ENCODE results near the gene SPTBN4.
"Not testable (repeated sequence)": the region's sequence is repeated elsewhere in the genome, so short reads cannot be mapped to it uniquely, and the experiment has no call there.

The SPTBN4 gene

DNA sequence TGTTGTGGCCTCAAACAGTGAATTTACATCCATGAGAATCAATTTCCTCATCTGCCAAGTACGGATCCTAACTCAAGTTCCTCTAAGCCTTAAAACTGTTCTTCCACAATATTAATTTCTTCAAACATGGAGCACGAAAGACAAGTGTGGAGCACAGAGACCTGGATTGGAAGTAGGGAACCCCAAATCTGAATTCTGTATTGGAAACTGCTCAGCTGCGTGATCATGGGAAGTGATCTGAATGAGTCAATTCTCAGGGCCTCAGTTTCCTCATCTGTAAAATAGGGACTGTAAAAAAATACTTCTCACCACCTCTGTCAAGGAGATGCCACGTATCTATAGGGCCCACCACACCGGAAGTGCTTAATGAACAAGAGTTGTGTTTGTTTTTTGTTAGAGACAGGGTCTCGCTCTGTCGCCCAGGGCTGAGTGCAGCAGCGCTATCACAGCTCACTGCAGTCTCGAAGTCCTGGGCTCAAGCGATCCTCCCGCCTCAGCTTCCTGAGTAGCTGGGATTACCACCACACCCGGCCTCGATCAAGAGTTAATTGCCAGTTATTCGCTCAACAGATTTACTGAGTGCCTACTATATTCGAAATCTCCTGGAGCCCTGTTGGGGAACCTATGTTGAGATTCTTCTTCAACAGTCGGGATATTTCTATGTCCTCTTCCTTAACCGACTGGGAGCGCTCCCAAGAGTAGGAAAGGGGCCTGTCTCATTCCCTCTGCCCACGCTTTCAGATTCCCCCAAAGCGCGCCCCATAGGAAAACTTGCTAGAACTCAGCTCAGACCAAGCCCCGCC lies 24.3 kb upstream of the SPTBN4 start:
- DNase-seq: peak; percentile 59

DNA sequence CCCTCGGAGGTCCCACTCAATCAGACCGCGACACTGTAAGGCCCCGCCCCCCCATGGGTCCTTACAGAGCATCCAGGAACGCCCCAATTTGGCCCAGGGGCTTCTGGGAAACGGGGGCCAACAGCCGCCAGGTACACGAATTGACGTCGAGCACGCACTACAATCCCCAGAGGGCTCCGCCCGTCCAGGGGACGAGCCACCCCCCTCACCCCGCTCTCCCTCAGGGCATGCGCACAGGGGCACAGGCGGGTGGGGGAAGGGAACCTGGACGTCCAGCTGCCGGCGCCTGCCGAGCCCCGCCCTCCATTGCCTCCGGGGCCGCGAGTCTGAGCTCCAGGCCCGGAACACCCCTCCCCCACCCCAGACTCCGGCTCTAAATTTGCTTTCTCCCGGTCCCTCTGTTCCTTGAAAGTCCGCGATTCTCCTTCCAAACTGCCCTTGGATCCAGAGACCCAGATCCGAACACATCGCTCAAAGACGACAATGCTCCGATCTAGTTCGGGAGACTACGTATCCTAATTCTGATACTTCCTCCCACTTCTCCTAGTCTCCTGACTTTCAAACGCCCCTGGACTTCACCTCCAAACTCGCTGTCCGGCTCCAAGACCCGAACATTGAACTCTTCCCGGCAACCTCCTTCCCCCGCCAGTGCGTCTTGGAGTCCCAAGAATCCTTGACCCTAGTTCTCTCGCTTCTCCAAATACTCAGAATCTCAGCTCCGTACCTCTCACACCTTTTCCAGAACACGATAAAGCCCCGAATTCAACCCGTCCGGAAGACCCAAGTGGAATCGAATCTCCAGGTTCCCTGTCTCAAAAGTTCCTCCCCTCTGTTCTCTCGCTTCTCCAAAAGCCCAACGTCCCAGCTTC lies 23.4 kb upstream of the SPTBN4 start:
- DNase-seq: peak; percentile 98

DNA sequence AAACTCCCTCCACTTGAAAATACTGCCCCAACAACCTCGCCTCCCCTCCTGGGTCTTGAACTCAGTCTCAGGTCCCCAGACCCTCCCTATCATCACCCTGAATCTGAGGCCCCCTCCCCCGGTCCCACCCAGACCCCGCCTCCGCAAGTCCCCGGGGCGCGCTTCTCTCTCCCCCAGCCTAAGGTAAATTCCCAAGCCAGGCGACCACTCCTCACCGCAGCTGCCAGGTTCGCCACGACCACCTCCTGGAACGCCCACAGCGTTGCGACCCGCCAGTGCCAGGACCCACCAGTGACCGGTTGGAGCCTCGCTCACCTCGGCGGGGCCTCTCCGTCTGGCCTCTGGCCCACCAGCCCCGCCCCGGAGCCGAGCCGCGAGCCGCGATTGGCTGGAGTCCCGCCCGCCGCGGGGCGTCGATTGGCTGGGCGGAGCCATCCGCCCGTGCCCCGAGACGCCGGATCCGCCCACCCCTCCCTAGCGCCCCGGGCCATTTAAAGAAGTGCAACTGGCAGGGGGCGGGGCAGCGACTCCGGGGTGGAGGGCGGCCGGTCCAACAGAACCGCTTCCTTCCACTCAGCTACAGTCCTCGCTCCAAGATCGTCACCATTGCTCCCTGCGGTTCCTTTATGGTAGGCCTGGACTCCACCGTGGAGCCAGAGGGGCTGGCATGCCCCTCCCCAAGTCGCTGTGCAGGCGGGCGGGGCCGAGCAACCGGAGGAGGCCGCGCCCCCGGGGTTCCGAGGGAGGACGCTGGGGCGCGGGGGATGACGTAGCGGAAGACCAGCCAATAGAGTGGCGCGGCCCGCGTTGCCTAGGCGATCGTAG lies 22.6 kb upstream of the SPTBN4 start, which contains the start of gene SERTAD3:
TSS of gene SERTAD3 (minus strand) at position 336 of the 825 bp plus-strand sequence. CDS start 2,255 bp downstream, outside the sequence.
- DNase-seq: peak; percentile 97

DNA sequence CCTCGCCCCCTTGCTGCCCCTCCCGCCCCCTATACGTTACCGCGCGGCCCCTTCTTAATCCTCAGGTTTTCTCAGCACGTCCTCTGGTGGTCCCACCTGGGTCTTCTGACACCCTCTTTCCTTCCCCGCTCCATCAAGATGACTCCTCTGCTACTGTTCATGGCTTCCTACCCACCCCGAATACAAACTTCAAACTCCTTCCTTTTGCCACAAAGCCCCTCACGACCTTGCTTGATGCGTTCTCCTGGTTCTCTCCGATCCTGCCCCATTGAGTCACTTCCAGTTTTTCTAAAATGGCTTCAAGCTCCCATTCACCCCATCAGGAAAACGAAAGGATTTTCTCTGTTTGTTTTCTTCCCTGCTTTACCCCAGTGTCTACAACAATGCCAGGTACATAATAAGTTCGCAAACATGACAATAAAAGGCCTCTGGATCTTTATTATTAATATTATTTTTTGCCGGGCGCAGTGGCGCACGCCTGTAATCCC lies 21.9 kb upstream of the SPTBN4 start:
- DNase-seq: no peak

DNA sequence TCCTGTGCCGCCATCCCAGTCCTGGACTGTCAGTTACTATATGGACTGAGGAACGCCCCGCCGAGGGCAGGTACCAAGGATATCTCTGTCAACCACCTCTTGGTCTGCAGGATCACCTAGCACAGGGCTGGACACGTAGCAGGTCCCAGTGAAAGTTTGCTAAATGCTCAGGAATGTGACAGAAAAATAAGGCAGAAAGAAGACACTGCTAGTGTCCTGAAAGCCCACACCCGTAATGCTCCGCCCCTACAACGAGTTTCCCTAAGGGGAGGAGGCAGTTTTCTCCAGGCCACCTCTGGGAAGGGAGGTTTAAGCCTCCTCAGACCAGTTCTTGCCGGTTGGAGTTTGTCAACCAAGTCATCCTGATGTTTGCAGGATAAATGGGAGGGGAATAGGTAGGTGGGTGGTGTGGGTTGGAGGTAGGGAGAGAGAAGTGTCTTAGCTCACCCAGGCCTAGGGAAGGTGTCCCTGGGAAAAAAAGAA lies 21.0 kb upstream of the SPTBN4 start:
- DNase-seq: no peak

DNA sequence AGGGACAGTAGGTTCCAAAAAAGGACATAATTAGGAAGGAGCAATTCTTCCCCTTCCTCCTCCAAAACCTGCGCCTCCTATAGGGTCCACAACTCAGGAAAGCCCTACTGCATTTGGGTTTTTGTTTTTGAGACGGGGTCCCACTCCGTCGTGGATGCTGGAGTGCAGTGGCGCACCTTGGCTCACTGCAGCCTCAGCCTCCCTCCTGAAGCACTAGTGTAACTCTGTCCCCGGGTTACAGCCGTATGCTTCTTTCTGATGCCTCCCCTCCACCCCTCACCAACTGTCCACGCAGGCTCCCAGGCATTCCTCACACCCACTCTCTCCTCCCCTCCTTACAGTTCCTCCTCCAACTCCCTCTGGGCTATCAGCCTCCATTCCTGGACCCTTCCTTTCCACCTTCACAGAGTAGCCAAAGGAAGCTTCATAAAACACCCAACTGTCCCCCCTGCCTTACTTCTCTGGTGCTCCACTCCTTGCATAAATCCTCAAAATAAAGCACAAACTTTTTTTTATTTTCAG lies 20.5 kb upstream of the SPTBN4 start:
- DNase-seq: no peak

DNA sequence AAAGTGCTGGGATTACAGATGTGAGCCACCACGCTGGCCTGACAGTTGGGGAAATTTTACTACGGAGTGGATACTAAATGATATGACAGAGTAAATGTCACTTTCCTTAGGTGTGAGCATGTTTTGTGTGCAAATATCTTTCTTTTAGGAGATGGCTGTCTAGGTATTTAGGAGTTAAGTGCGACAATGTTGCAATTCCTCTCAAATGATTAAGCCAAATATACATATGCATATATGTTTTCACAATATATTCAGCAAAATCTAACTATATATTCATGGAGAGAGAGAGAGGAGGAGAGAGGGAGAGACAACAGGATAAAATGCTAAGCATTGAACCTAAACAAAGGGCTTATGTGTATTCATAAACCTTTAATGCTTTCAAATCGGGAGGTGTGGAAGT lies 17.3 kb upstream of the SPTBN4 start:
- DNase-seq: no peak

DNA sequence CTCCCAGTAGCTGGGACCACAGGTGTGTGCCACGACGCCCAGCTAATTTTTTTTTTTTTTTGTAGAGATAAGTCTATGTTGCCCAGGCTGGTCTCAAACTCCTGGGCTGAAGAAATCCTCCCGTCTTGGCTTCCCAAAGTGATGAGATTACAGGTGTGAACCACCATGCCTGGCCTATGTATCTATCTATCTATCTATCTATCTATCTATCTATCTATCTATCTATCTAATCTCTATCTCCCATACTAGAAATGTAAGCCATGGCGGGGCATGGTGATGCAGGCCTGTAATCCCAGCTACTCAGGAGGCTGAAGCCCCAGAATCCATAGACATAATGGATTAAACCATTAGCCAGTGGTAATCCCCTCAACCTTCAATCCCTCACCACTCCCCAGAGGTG lies 16.1 kb upstream of the SPTBN4 start:
- no peak for DNase-seq

DNA sequence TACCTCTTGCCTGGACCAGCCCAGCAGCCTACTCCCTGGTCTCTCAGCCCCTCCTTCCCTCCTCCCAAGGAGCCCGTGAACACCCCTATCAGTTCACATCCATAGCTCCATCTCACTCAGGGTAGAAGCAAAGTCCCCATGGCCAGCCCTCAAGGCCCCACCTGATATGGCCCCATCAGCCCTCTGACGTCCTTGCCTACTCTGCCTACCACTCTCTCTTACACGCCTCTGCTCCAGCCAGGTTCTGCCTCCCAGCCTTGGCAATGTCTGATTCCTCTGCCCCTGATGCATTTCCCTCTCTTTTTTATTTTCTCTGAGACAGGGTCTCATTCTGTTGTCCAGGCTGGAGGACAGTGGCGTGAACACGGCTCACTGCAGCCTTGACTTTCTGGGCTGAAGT lies 14.8 kb upstream of the SPTBN4 start:
- DNase-seq: no peak

DNA sequence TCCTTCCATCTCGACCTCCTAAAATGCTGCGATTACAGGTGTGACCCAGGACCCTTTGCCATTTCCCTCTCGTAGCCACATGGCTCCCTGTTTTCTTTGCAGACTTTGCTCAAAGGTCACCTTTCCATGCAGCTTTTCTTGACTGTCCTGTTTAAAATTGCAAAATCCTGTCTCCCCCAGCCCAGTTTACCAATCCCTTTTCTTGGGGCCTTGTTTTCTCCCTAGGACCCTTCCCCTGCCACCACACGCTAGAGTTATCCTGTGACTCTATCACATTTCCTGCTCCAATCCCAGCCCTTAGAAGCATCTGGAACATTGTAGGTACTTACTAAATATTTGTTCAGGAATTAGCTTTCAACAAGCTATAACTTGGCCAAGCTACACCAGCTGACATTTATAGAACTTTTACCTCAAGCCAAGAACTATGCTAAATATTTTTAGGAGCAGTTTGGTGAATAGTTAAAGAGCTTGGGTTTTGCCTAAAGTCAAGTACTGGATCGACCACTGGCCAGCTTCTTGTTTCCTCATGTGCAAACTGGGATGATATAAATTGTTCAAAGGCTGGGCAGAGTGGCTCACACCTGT lies 13.6 kb upstream of the SPTBN4 start:
- DNase-seq: no peak

DNA sequence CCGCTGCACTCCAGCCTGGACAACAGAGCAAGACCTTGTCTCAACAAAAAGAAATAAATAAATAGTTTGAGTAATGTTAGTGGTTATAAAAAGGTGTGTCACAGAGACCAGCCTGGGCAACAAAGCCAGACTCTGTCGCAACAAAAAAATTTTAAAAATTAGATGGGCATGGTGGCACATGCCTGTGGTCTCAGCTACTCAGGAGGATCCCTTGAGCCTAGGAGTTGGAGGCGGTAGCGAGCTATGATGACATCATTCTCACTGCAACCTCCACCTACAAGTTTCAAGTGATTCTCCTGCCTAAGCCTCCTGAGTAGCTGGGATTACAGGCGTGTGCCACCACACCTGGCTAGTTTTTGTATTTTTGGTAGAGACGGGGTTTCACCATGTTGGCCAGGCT lies 12.9 kb upstream of the SPTBN4 start:
- DNase-seq: not testable (repeated sequence)

DNA sequence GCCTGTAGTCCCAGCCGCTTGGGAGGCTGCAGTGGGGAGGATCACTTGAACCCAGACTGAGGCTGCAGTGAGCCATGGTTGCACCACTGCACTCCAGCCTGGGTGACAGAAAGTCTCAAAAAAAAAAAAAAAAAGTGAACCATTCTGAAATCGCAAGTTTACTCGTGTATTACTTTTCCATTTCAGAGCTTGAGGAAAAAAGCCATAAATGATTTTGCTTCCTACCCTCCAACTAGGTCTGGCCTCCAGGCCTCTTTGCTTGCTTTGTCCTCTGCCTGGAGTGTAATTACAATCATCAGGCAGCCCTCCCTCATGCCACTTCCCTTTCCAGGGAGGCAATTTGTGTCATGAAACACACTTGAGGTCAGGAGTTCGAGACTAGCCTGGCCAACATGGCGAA lies 9.8 kb upstream of the SPTBN4 start:
- DNase-seq: no peak

DNA sequence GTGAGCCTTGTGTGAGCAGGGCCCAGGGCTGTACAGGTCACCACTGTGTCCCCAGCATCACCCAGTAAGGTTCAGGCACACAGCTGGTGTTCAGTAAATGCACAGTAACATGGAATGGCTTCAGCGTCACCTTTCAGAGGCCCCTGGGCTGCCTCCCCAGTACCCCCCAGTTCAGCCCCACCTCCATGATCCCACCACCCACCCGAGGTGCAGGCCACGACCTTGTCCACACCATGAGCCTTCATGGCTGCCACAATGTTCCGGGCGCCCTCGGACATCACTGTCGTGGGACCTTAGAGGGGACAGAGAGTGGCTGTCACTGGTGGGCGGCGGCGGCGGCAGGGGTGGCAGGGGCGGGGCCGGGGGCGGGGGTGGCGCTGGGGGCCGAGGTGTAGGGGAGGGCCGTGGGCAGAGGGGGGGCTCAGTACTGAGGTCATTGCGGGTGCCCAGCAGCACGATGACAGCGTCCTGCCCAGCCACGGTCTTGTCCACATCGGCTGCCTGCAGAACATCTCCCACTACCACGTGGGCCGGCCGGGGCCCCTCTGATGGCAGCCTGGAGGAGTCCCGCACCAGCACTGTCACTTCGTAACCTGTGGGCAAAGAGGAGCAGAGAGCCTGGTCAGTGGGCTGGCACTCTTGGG lies 8.7 kb upstream of the SPTBN4 start:
- DNase-seq: no peak

DNA sequence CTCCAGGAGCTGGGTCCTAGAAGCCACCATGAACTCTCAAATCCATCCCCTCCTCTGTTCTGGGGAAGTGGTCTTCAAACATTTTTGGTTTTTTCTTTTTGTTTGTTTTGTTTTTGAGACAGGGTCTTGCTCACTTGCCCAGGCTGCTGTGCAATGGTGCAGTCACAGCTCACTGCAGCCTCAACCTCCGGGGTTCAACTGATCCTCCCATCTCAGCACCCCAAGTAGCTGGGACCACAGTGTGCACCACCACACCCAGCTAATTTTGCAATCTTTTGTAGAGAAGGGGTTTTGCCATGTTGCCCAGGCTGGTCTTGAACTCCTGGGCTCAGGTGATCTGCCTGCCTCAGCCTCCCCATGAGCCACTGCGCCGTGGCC lies 8.2 kb upstream of the SPTBN4 start:
- no peak for DNase-seq

DNA sequence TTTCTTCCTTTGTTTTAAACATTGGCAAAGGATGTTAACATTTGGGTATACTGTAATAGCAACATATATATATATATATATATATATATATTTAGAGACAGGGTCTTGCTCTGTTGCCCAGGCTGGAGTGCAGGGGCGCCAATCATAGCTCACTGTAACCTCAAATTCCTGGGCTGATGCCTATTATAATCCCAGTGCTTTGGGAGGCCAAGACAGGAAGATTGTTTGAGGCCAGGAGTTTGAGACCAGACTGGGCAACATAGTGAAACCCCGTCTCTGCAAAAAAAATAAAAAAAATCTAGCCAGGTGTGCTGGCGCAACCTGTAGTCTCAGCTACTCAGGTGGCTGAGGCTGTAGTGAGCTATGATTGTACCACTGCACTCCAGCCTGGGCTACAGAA lies 6.6 kb upstream of the SPTBN4 start:
- DNase-seq: no peak

DNA sequence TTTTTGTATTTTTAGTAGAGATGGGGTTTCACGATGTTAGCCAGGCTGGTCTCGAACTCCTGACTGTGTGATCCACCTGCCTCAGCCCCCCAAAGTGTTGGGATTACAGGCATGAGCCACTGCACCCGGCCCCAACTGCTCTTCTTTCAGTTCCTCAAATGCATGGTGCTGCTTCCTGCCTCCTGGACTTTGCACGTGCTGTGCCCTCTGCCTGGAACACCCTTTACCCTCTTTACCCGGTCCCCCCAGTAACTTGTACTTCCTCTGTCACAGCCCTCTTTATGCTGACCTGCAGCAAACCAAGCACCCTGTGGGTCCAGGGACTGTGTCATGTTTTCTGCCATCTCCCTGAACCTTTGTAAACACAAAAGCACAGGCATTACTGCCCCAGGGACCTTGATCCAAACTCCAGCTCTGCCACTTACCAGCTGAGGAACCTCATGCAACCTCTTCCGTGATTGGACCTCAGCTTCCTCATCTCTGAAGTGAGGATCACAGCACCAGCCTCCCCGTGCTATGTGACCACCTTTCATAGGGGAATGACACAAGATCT lies 5.1 kb upstream of the SPTBN4 start:
- no peak for DNase-seq

DNA sequence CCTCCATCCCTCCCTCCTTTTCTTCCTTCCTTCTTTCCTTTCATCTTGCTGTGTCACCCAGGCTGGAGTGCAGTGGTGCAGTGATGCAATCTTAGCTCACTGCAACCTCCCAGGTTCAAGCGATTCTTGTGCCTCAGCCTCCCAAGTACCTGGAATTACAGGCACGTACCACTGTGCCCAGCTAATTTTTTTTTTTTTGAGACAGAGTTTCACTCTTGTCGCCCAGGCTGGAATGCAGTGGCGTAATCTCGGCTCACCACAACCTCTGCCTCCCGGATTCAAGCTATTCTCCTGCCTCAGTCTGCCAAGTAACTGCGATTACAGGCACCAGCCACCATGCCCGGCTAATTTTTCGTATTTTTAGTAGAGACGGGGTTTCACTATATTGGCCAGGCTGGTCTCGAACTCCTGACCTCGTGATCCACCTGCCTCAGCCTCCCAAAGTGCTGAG lies 3.2 kb upstream of the SPTBN4 start:
- DNase-seq: not testable (repeated sequence)

DNA sequence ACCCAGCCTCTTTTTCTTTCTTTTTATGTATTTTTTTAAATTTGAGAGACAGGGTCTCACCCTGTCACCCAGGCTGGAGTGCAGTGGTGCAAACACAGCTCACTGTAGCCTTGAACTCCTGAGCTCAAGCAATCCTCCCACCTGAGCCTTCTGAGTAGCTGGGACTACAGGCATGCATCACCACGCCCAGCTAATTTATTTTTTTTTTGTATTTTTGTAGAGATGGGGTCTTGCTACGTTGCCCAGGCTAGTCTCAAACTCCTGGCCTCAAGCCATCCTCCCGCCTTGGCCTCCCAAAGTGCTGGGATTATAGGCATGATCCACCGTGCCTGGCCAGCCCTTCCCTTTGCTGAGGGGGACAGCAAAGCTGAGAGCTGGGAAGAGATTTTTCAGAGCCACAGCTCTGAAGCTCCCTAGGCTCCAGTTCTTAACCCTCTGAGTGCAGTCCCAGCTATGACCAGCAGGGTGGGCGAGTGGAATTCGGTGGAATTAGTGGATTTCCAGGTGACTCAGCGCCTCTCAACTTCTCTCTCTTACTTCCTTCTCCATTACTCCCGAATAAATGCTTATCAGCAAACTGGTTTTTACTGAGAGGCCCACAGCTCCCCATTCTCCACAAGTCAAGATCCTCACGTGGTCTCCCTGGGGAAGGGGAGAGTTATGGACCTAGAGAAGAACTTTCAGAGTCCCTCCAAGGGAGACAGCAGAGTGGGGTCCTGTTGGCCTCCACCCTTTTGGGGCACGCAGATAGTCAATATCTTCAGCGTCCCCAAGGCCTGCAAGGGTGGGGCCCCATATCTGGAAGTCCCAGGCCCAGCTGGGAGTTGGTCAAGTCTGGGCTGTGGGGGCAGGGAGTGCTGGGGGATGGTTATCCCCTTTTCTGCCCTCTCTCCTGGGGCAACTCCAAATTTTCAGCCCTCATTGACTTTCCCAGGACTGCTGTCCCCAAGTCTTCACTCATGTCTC lies 2.5 kb upstream of the SPTBN4 start:
- peak; percentile 88 for DNase-seq

DNA sequence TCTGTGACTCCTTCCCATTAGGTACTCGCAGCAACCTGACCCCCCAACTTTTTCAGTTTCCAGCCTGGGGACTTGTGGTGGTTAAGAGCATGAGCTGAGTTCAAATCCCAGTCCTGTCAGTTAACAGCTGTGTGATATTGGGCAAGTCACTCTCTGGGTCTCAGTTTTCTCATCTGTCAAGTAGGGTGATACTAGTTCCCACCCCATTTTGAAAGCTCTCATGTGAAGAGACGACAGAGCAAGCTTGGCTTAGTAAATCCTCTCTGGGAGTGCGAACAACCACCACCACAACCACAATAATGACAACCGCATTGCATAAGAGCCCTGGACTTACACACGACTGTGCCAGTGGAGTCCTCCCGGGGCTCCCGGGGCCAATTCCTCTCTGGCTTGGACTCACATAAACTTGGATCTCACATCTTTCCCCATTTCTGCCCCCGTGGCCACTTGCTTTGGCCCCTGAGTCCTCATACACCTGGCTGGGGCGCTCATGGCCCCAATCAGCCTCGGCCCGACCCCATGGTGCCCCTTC lies 1.7 kb upstream of the SPTBN4 start:
- peak; percentile 55 for DNase-seq

All from activated CD8-positive, alpha-beta memory T cell treated with anti-CD3 and anti-CD28 coated beads, Interleukin-2, amount 50 U/mL, for 48 hours (primary cell).